Measurements from ENCODE around the gene CEP68.

The CEP68 gene

GRCh38 chr2:65044097-65044735, 12.0 kb upstream of the CEP68 start:
- Histone ChIP-seq H3K9me3 (no peaks in the 10 kb centered on the region), H3K27me3 (no peaks in the 10 kb centered on the region), H3K4me3 (ENCODE audit: low read depth, low read length) (no peak overlapping the region), H3K36me3 (no peaks in the 10 kb centered on the region; the same call in 1 of the 2 replicates), H3K4me1 (no peaks in the 10 kb centered on the region)
- DNase-seq, result no peak
- no peak for TF ChIP-seq CTCF (IDR thresholded peaks at IDR 0.05; ENCODE audit: low read depth, low read length)

GRCh38 chr2:65045651-65046050, 10.6 kb upstream of the CEP68 start:
- no peak for DNase-seq
- no peaks in the 10 kb centered on the region for H3K27me3 ChIP-seq
- H3K4me1 ChIP-seq, result no peaks in the 10 kb centered on the region
- no peak overlapping the region for H3K4me3 ChIP-seq (ENCODE audit: low read depth, low read length)
- no peaks in the 10 kb centered on the region for H3K9me3 ChIP-seq
- TF ChIP-seq CTCF (IDR thresholded peaks at IDR 0.05; ENCODE audit: low read depth, low read length), result no peak
- H3K36me3 ChIP-seq, result no peaks in the 10 kb centered on the region; the same call in 1 of the 2 replicates

GRCh38 chr2:65046633-65047407, 9.4 kb upstream of the CEP68 start:
- Histone ChIP-seq H3K4me1 (no peaks in the 10 kb centered on the region), H3K4me3 (ENCODE audit: low read depth, low read length) (no peak overlapping the region), H3K9me3 (no peaks in the 10 kb centered on the region), H3K36me3 (no peaks in the 10 kb centered on the region; the same call in 1 of the 2 replicates), H3K27me3 (no peaks in the 10 kb centered on the region)
- no peak for TF ChIP-seq CTCF (IDR thresholded peaks at IDR 0.05; ENCODE audit: low read depth, low read length)
- no peak for DNase-seq

GRCh38 chr2:65049010-65049639, 7.1 kb upstream of the CEP68 start:
- Histone ChIP-seq H3K27me3 (no peaks in the 10 kb centered on the region), H3K9me3 (no peaks in the 10 kb centered on the region), H3K4me1 (no peaks in the 10 kb centered on the region), H3K4me3 (ENCODE audit: low read depth, low read length) (no peak overlapping the region), H3K36me3 (no peaks in the 10 kb centered on the region; the same call in 1 of the 2 replicates)
- TF ChIP-seq CTCF (IDR thresholded peaks at IDR 0.05; ENCODE audit: low read depth, low read length), result no peak
- no peak for DNase-seq

- no peaks in the 10 kb centered on the region for H3K9me3 ChIP-seq
- DNase-seq, result no peak
- no peaks in the 10 kb centered on the region for H3K36me3 ChIP-seq
- TF ChIP-seq CTCF (IDR thresholded peaks at IDR 0.05; ENCODE audit: low read depth, low read length), result no peak
- H3K4me1 ChIP-seq, result no peaks in the 10 kb centered on the region
- H3K27me3 ChIP-seq, result no peaks in the 10 kb centered on the region
- no peak overlapping the region for H3K4me3 ChIP-seq (ENCODE audit: low read depth, low read length)
These were observed 5.3 kb upstream of the CEP68 start for GRCh38 chr2:65050931-65051330.

Data from BE2C (cell line).